PFSK-1 (cell line): ENCODE data around the gene UBE2D1.

Source experiments
- FOXP2 ChIP-seq: optimal IDR thresholded peaks from 2 replicates; pipeline ENCODE3; 2011; ENCODE audit warnings: borderline replicate concordance, control low read depth, inconsistent platforms; ENCODE audit not compliant: insufficient read depth; ENCODE audit errors: extremely low read length, extremely low read depth
- POLR2AphosphoS5 ChIP-seq: IDR thresholded peaks from 2 replicates; pipeline ENCODE4 v1.6.1; 2012; ENCODE audit warnings: low read depth, mild to moderate bottlenecking, control low read depth, low read length, moderate library complexity
- REST ChIP-seq, 2 experiments: IDR thresholded peaks; 2 replicates each; pipeline versions ENCODE4 v1.6.1 to v1.8.0; 2011 to 2012; ENCODE audit warnings: low read depth in 2 of 2, low read length in 2 of 2, control low read depth in 1 of 2, inconsistent platforms in 1 of 2, mild to moderate bottlenecking in 1 of 2, moderate library complexity in 1 of 2; ENCODE audit not compliant: insufficient read depth in 1 of 2
- SIN3A ChIP-seq: IDR thresholded peaks from 2 replicates; pipeline ENCODE4 v1.6.1; 2012; ENCODE audit warnings: mild to moderate bottlenecking, low read length, moderate library complexity, borderline replicate concordance; ENCODE audit not compliant: insufficient read depth
- TAF1 ChIP-seq: IDR thresholded peaks from 2 replicates; pipeline ENCODE4 v1.6.1; 2012; ENCODE audit warnings: low read length, control low read depth, borderline replicate concordance; ENCODE audit not compliant: insufficient read depth

Gene UBE2D1

GRCh38 chr10:58389024-58389423 lies 54.2 kb downstream of the UBE2D1 start:
- no peak for TF ChIP-seq TAF1
- TF ChIP-seq FOXP2 = no peak
- no peak for TF ChIP-seq SIN3A
- no peak for TF ChIP-seq REST (IDR thresholded peaks at IDR 0.05; ENCODE audit: insufficient read depth in 1 of 2, low read depth in 2 of 2, low read length in 2 of 2)
- no peak for TF ChIP-seq POLR2AphosphoS5

GRCh38 chr10:58393317-58393716 lies 58.5 kb downstream of the UBE2D1 start:
- no peak for TF ChIP-seq FOXP2

GRCh38 chr10:58394471-58394870 lies 59.7 kb downstream of the UBE2D1 start:
- no peak for TF ChIP-seq FOXP2
- TF ChIP-seq POLR2AphosphoS5 = no peak
- TF ChIP-seq TAF1 = no peak
- no peak for TF ChIP-seq SIN3A
- TF ChIP-seq REST (IDR thresholded peaks at IDR 0.05; ENCODE audit: insufficient read depth in 1 of 2, low read depth in 2 of 2, low read length in 2 of 2) = no peak

GRCh38 chr10:58396057-58396456 lies 61.3 kb downstream of the UBE2D1 start:
- TF ChIP-seq POLR2AphosphoS5 (no peak), FOXP2 (no peak), REST (IDR thresholded peaks at IDR 0.05; ENCODE audit: insufficient read depth in 1 of 2, low read depth in 2 of 2, low read length in 2 of 2) (no peak), SIN3A (no peak)

GRCh38 chr10:58397830-58398229 lies 63.0 kb downstream of the UBE2D1 start:
- no peak for TF ChIP-seq SIN3A

- no peak for TF ChIP-seq TAF1
- TF ChIP-seq POLR2AphosphoS5 = no peak
- no peak for TF ChIP-seq FOXP2
- TF ChIP-seq SIN3A = no peak
- no peak for TF ChIP-seq REST (IDR thresholded peaks at IDR 0.05; ENCODE audit: insufficient read depth in 1 of 2, low read depth in 2 of 2, low read length in 2 of 2)
Measured at GRCh38 chr10:58399410-58399809, 64.6 kb downstream of the UBE2D1 start.
